C4-2B (cell line): ENCODE data around the gene SLC8A1.

Experiments used
- ZFX ChIP-seq: fragments of 450-650 bp; IDR thresholded peaks from 2 replicates; pipeline ENCODE4 v1.6.1; 2017
- TF ChIP-seq, protein P1 (sequence below): fragments of 450-650 bp; conservative IDR thresholded peaks from 2 replicates; pipeline ENCODE4 v1.5.1; 2017; ENCODE audit warnings: mild to moderate bottlenecking

DNA sequence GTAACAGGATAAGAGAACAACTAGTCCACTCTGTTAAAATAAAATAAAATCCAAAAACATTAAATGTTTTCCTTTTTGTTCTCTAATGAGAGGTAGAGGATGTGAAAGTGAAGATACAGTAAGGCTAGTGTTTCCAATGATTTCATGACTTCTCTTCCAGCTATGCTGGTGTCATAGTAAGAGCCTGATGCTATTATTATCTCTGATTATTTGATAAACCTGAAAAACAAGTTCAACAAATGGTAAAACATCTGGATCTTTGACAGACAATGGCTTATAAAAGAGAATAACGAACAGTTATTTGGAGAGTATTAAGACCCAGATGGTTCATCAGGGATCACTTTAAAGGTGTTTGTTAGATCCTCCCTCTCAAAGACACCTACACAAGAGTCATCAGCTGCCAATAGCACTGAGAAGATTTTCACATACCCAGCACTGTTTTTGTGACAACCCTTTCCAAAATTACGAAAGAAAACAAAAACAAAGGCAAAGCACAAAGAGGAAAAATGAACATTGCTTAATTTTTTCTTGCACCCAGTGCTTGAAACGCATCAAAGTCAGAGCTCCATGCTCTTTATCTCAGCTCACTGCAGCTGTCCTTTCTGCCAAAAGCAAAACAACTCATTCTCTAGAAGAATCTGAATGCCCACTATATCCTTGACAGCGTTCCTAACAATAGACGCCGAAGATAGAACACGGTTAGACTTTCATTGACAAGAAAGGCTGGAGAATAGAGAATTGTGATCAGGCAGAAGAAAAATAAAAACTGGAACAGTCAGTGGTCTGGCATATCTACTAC, 168.6 kb downstream of the SLC8A1 start:
- TF ChIP-seq, protein P1, sequence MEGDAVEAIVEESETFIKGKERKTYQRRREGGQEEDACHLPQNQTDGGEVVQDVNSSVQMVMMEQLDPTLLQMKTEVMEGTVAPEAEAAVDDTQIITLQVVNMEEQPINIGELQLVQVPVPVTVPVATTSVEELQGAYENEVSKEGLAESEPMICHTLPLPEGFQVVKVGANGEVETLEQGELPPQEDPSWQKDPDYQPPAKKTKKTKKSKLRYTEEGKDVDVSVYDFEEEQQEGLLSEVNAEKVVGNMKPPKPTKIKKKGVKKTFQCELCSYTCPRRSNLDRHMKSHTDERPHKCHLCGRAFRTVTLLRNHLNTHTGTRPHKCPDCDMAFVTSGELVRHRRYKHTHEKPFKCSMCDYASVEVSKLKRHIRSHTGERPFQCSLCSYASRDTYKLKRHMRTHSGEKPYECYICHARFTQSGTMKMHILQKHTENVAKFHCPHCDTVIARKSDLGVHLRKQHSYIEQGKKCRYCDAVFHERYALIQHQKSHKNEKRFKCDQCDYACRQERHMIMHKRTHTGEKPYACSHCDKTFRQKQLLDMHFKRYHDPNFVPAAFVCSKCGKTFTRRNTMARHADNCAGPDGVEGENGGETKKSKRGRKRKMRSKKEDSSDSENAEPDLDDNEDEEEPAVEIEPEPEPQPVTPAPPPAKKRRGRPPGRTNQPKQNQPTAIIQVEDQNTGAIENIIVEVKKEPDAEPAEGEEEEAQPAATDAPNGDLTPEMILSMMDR: no peak
- no peak for TF ChIP-seq ZFX
